Esophagus muscularis mucosa (tissue), 4 donors: Measurements from ENCODE around the gene CLDND2. TPM values are rescaled to one million over a fixed set of nuclear protein-coding genes. Genes with fewer than 3 reads are reported as not detected.

Experiments
- DNase-seq: peaks from one replicate; pipeline ENCODE4 v3.0.0-alpha.2; 2017; ENCODE audit errors: extremely low spot score
- H3K27ac ChIP-seq, 4 donors: fragments of 200-600 bp; sonication (generic); replicated peaks in 1 of 4; 1 replicate in 3 of 4; 2 replicates in 1 of 4; pipeline ENCODE4 v1.5.1; 2016 to 2019; ENCODE audit warnings: mild to moderate bottlenecking in 1 of 4
- H3K27me3 ChIP-seq, 4 donors: fragments of 200-600 bp; sonication (generic); one replicate each; pipeline versions ENCODE4 v1.5.1 to v1.6.0; 2016 to 2019
- H3K36me3 ChIP-seq, 4 donors: fragments of 200-600 bp; sonication (generic); one replicate each; pipeline ENCODE4 v1.5.1; 2016 to 2019
- H3K4me1 ChIP-seq, 4 donors: fragments of 200-600 bp; sonication (generic); one replicate each; pipeline ENCODE4 v1.5.1; 2016 to 2019
- H3K4me3 ChIP-seq, 4 donors: fragments of 200-600 bp; sonication (generic); 1 replicate in 2 of 4; 2 replicates in 2 of 4; pipeline ENCODE4 v1.5.1; 2016 to 2019; ENCODE audit warnings: mild to moderate bottlenecking in 4 of 4, moderate library complexity in 1 of 4
- H3K9me3 ChIP-seq, 4 donors: fragments of 200-600 bp; sonication (generic); 1 replicate in 3 of 4; 2 replicates in 1 of 4; pipeline ENCODE4 v1.5.1; 2016 to 2019
- CTCF ChIP-seq, 3 experiments: fragments of 200-600 bp in 2 of 3; fragments of 450-650 bp in 1 of 3; sonication (generic) in 2 of 3; IDR thresholded peaks; one replicate each; pipeline ENCODE4 v1.5.1; 2017 to 2019; ENCODE audit warnings: antibody characterized with exemption in 3 of 3, mild to moderate bottlenecking in 2 of 3, moderate library complexity in 1 of 3
- EP300 ChIP-seq: sonication (generic); formaldehyde crosslinking; IDR thresholded peaks from one replicate; pipeline ENCODE4 v1.6.1; 2017; ENCODE audit warnings: antibody characterized with exemption
- POLR2A ChIP-seq: fragments of 450-650 bp; IDR thresholded peaks from one replicate; pipeline ENCODE4 v1.6.1; 2017; ENCODE audit warnings: antibody characterized with exemption, moderate library complexity, mild to moderate bottlenecking, low read depth
- POLR2AphosphoS5 ChIP-seq, 2 donors: sonication (generic); formaldehyde crosslinking; IDR thresholded peaks; one replicate each; pipeline ENCODE4 v1.6.1; 2017; ENCODE audit warnings: antibody characterized with exemption in 2 of 2
- WGBS: methylation state at CpG from one replicate; pipeline ENCODE4 v1.1.5; 2018; 5-methylcytosine and 5-hydroxymethylcytosine counted together
- intact Hi-C: fragments of 100-400 bp; cut with DNase I; formaldehyde crosslinking; loops from one replicate; pipeline ENCODE4 v1.15.1; 2023
- total RNA-seq, 4 donors: library from RNA; depleted of rRNA; stranded (reverse); fragments of >200 nt; gene quantifications; one replicate each; pipeline versions ENCODE4 v1.1.0 to v1.2.1, GENCODE V29; 2016

Gene CLDND2
- total RNA-seq, 4 donors from 2014 or later, result not detected

- Histone ChIP-seq H3K4me3 (peak overlapping the region; percentile 11 to 40 (median 20)), H3K4me1 (peaks cover 7 to 15% (median 11%) of the 10 kb centered on the region in 4 donors), H3K36me3 (peaks cover 0 to 17% (median 12%) of the 10 kb centered on the region in 4 donors), H3K9me3 (no peaks in the 10 kb centered on the region), H3K27ac (no peak overlapping the region), H3K27me3 (peaks cover 5 to 93% (median 32%) of the 10 kb centered on the region in 4 donors)
- DNase-seq, result no peak
- no peak for TF ChIP-seq POLR2A
- TF ChIP-seq CTCF (IDR thresholded peaks at IDR 0.05), result peak in 1 of 3 experiments; percentile 2
- TF ChIP-seq POLR2AphosphoS5 (IDR thresholded peaks at IDR 0.05), result no peak
- no peak for TF ChIP-seq EP300
- WGBS, result 8% methylated on average over 43 of the region's 75 CpGs
- intact Hi-C loops, result no loop called here
Observed at GRCh38 chr19:51327066-51328001, 41.5 kb downstream of the CLDND2 start.

GRCh38 chr19:51326216-51327065, 42.4 kb downstream of the CLDND2 start:
- H3K9me3 ChIP-seq, result no peaks in the 10 kb centered on the region
- peaks cover 5 to 96% (median 32%) of the 10 kb centered on the region in 4 donors for H3K27me3 ChIP-seq
- peaks cover 7 to 15% (median 11%) of the 10 kb centered on the region in 4 donors for H3K4me1 ChIP-seq
- intact Hi-C loops, result no loop called here
- H3K4me3 ChIP-seq, result no peak overlapping the region
- peaks cover 0 to 8% (median 5%) of the 10 kb centered on the region in 4 donors for H3K36me3 ChIP-seq
- 37% methylated on average over 11 of the region's 36 CpGs for WGBS
- TF ChIP-seq POLR2AphosphoS5 (IDR thresholded peaks at IDR 0.05) (no peak), POLR2A (no peak), CTCF (IDR thresholded peaks at IDR 0.05) (no peak), EP300 (no peak)
- no peak for DNase-seq
- H3K27ac ChIP-seq, result no peak overlapping the region

GRCh38 chr19:51325161-51325976, 43.4 kb downstream of the CLDND2 start:
- no peaks in the 10 kb centered on the region for H3K36me3 ChIP-seq
- no peaks in the 10 kb centered on the region for H3K9me3 ChIP-seq
- 71% methylated on average over 22 of the region's 26 CpGs for WGBS

More at GRCh38 chr19:51325161-51325976, 43.4 kb downstream of the CLDND2 start:
- intact Hi-C loops, result no loop called here
- peaks cover 7 to 15% (median 11%) of the 10 kb centered on the region in 4 donors for H3K4me1 ChIP-seq
- peaks cover 5 to 94% (median 32%) of the 10 kb centered on the region in 4 donors for H3K27me3 ChIP-seq
- H3K27ac ChIP-seq, result no peak overlapping the region
- TF ChIP-seq POLR2AphosphoS5 (IDR thresholded peaks at IDR 0.05) (no peak), CTCF (IDR thresholded peaks at IDR 0.05) (no peak), POLR2A (no peak), EP300 (no peak)
- no peak for DNase-seq
- H3K4me3 ChIP-seq, result no peak overlapping the region
